H1 (cell line): Measurements from ENCODE around the gene VMP1. TPM values are rescaled to one million over a fixed set of nuclear protein-coding genes. Genes with fewer than 3 reads are reported as not detected.

Experiments
- ASH2L ChIP-seq: fragments of 200-600, 300-600 bp; sonication (generic); IDR thresholded peaks from one replicate; pipeline ENCODE4 v1.7.1; 2017; ENCODE audit warnings: low read length
- ATF3 ChIP-seq: IDR thresholded peaks from 2 replicates; pipeline ENCODE4 v1.6.1; 2011; ENCODE audit warnings: low read depth, mild to moderate bottlenecking, low read length; ENCODE audit not compliant: insufficient read depth
- CBX5 ChIP-seq: fragments of 300-800, 300-1000 bp; sonication (generic); IDR thresholded peaks from 2 replicates; pipeline ENCODE4 v1.7.1; 2016; ENCODE audit warnings: antibody characterized with exemption, low read length, low read depth
- CHD7 ChIP-seq: fragments of 300-600 bp; sonication (generic); IDR thresholded peaks from 2 replicates; pipeline ENCODE4 v1.7.1; 2012; ENCODE audit warnings: low read length, moderate library complexity, mild to moderate bottlenecking, inconsistent platforms; ENCODE audit not compliant: insufficient replicate concordance
- EZH2 ChIP-seq: fragments of 200-600 bp; sonication (generic); IDR thresholded peaks from 2 replicates; pipeline ENCODE4 v1.7.1; 2012; ENCODE audit warnings: low read depth, mild to moderate bottlenecking, moderate library complexity, low read length, inconsistent platforms; ENCODE audit not compliant: severe bottlenecking
- PHF8 ChIP-seq: fragments of 200-600 bp; sonication (generic); conservative IDR thresholded peaks from 2 replicates; pipeline ENCODE4 v1.7.1; 2012; ENCODE audit warnings: low read depth, mild to moderate bottlenecking, inconsistent platforms, low read length, moderate library complexity
- POLR2A ChIP-seq, 2 experiments: IDR thresholded peaks; 1 replicate in 1 of 2; 2 replicates in 1 of 2; pipeline ENCODE4 v1.6.1; 2011; ENCODE audit warnings: low read depth in 2 of 2, low read length in 2 of 2, mild to moderate bottlenecking in 2 of 2; ENCODE audit errors: control extremely low read depth in 1 of 2
- TAF1 ChIP-seq: IDR thresholded peaks from 2 replicates; pipeline ENCODE4 v1.6.1; 2011; ENCODE audit warnings: mild to moderate bottlenecking, low read depth, low read length
- YY1 ChIP-seq: IDR thresholded peaks from 2 replicates; pipeline ENCODE4 v1.6.1; 2011; ENCODE audit warnings: low read depth, mild to moderate bottlenecking, low read length
- polyA plus RNA-seq, 7 experiments: library from polyadenylated mRNA; depleted of rRNA in 3 of 7; stranded (reverse) in 5 of 7; unstranded in 2 of 7; fragments of >200 nt in 5 of 7; fragments of 200-250 nt in 2 of 7; gene quantifications; 1 replicate in 5 of 7; 2 replicates in 1 of 7; 4 replicates in 1 of 7; pipeline versions ENCODE4 v1.2.1 to v1.2.3, GENCODE V29; 2011 to 2013; ENCODE audit warnings: missing spikeins in 2 of 7, mixed read lengths in 2 of 7
- total RNA-seq: library from RNA; stranded (reverse); fragmentation: NEBNext Ultra II Directional; extraction: Animal tissue kit (Norgen Biotek cat#: 25700); gene quantifications from 2 replicates; pipeline ENCODE4 v1.2.1, GENCODE V29; 2021

VMP1 gene
- total and polyA plus RNA-seq, 2 of the 8 experiments (the other 6 are each of a cell fraction or from before 2014, with no cell fraction given), result 45.0 to 92.7 TPM

- TF ChIP-seq CBX5 (no peak), EZH2 (no peak), CHD7 (no peak), POLR2A (IDR thresholded peaks at IDR 0.05; ENCODE audit: control extremely low read depth in 1 of 2, low read depth in 2 of 2, low read length in 2 of 2) (peak; percentile 36 to 92), PHF8 (peak; percentile 52), ASH2L (no peak), ATF3 (no peak), TAF1 (no peak), YY1 (no peak; the same call in 1 of the 2 replicates)
Measured at GRCh38 chr17:59838052-59838916, 130.8 kb downstream of the VMP1 start (continued).
